ENCODE results near the gene TTC6. TPM values are rescaled to one million over a fixed set of nuclear protein-coding genes. Genes with fewer than 3 reads are reported as not detected.

Gene TTC6
- total RNA-seq, 2 donors from 2014 or later: not detected

DNA sequence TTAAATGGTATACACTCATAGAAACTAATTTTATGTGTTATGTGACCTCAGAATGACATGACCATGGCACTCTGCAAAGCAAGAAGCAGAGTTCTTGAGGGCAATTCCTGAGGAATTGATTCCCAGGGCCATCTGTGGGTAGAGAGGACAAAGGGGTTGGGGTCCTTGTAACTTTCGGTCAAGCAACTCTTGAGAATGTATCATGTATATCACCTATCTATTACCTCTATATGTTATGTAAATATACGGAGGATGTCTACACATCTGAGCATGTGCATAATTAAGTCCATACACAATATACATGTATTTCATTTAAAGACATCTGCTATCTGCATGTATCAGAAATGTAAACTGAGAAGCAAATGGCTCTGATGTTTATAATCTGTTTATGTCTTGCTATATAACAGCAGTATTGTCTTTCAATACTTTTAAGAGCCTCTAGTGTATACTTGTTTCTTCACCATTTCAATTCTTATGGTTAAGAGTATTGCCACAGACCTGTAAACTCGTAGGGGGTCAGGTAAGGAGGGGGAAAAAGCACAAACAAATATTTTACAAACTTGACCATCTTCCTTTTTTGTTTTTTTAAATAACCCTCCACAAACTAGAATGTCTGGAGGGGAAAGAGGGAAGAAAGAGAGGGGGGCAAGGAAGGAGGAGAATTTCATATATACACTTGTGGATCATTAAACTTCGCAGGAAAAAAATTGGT, 4.8 kb upstream of the TTC6 start:
- Histone ChIP-seq H3K4me1 (peaks cover 0 to 33% of the 10 kb centered on the region in 2 donors), H3K36me3 (no peaks in the 10 kb centered on the region), H3K9me3 (no peaks in the 10 kb centered on the region), H3K27ac (no peak overlapping the region), H3K27me3 (peaks cover 71 to 92% of the 10 kb centered on the region in 2 donors), H3K4me3 (no peak overlapping the region)
- DNase-seq (ENCODE audit: low spot score): no peak
- TF ChIP-seq, protein P1, sequence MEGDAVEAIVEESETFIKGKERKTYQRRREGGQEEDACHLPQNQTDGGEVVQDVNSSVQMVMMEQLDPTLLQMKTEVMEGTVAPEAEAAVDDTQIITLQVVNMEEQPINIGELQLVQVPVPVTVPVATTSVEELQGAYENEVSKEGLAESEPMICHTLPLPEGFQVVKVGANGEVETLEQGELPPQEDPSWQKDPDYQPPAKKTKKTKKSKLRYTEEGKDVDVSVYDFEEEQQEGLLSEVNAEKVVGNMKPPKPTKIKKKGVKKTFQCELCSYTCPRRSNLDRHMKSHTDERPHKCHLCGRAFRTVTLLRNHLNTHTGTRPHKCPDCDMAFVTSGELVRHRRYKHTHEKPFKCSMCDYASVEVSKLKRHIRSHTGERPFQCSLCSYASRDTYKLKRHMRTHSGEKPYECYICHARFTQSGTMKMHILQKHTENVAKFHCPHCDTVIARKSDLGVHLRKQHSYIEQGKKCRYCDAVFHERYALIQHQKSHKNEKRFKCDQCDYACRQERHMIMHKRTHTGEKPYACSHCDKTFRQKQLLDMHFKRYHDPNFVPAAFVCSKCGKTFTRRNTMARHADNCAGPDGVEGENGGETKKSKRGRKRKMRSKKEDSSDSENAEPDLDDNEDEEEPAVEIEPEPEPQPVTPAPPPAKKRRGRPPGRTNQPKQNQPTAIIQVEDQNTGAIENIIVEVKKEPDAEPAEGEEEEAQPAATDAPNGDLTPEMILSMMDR (IDR thresholded peaks at IDR 0.05): no peak

DNA sequence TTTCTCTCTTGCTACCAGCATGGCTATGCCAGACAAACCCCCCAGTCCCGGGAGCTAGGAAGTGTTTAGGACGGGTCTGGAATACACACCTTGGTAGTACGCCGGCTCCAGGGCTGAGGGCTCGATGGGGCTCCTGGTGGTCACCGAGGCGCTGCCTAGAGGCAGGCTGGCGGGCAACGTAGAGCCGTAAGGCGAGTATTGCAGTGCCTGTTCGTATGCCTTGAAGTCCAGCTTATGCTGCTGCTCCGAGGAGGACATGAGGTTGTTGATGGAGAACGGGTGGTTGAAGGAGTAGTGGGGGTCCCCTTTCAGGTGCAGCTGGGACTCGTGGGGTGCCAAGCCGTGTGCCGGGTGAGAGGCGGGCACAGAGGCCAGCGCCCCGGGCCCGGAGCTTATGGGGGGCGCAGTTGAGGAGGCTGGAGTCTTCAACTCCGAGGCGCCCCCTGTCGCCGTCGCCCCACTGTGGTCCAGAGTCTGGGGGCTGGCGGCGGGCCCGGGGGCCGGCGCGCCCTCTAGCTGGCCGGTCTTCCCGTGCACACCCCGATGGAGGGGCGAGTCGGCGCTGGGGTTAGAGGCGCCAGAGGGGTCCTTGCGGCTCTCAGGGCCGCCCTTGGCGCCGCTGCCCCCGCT, 4.0 kb upstream of the TTC6 start:
- H3K4me1 ChIP-seq: peaks cover 0 to 41% of the 10 kb centered on the region in 2 donors
- TF ChIP-seq, protein P1 (IDR thresholded peaks at IDR 0.05): no peak
- no peak overlapping the region for H3K27ac ChIP-seq
- H3K9me3 ChIP-seq: peaks cover 0 to 4% of the 10 kb centered on the region in 2 donors
- H3K27me3 ChIP-seq: peaks cover 71 to 91% of the 10 kb centered on the region in 2 donors
- no peak overlapping the region for H3K4me3 ChIP-seq
- no peak for DNase-seq (ENCODE audit: low spot score)
- H3K36me3 ChIP-seq: no peaks in the 10 kb centered on the region

DNA sequence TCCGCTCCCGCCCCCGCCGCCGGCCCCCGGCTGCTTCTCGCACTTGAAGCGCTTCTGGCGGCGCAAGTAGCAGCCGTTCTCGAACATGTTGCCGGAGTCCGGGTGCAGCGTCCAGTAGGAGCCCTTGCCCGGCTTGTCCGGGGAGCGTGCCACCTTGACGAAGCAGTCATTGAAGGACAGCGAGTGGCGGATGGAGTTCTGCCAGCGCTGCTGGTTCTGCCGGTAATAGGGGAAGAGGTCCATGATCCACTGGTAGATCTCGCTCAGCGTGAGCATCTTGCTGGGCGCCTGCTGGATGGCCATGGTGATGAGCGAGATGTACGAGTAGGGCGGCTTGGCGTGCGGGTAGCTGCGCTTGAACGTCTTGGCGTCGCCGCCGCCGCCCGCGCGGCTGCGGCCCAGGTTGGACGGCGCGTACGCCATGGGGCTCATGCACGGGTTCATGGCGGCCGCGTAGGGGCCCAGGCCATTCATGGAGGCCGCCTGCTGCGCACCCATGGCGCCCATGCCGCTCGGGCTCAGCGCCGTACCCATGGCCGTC, 3.4 kb upstream of the TTC6 start:
- H3K4me1 ChIP-seq: peaks cover 0 to 41% of the 10 kb centered on the region in 2 donors
- H3K4me3 ChIP-seq: no peak overlapping the region
- H3K27me3 ChIP-seq: peaks cover 69 to 95% of the 10 kb centered on the region in 2 donors
- H3K36me3 ChIP-seq: no peaks in the 10 kb centered on the region
- no peak for DNase-seq (ENCODE audit: low spot score)
- TF ChIP-seq, protein P1 (IDR thresholded peaks at IDR 0.05): no peak
- no peak overlapping the region for H3K27ac ChIP-seq
- H3K9me3 ChIP-seq: peaks cover 0 to 5% of the 10 kb centered on the region in 2 donors

DNA sequence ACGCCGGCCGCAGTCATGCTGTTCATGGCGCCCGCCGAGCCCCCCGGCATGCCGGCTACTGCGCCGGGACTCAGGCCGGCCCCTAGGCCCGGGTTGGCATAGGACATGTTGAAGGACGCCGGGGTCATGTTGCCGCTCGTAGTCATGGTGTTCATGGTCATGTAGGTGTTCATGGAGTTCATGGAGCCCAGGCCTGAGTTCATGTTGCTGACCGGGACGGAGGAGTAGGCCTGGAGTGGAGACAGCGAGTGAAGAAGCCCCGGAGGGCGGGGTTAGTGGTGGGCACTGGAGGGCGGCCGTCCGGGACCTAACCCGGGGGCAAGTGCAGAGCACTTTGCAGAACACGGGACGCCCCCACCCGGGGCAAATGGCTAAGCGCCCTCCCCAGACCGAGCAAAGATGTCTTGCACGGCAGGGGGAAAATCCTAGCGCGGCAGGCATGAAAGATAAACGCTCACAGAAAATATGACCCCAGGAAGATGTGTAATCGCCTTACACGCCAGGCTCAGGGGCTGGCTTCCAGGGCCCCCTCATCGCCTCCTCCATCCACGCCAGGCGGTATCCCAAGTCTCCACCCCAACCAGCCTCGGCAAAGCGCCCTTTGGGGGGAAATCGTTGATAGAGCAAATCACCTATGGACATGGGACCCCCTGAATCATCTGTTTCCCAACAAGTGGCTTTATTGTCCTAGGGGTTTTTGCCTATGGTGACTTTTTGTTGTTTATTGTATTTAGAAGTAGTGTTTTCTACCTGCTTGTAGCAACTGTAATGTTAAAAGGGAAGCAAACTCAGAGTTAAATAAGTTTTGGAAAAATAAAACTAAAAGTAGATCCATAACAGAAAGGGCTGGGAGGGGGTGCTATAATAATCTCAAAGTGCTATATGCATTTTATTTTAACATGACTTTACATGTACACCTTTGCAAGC, 2.7 kb upstream of the TTC6 start:
- Histone ChIP-seq H3K4me3 (no peak overlapping the region), H3K27me3 (peaks cover 70 to 95% of the 10 kb centered on the region in 2 donors), H3K36me3 (no peaks in the 10 kb centered on the region), H3K9me3 (peaks cover 0 to 5% of the 10 kb centered on the region in 2 donors), H3K27ac (no peak overlapping the region), H3K4me1 (peaks cover 0 to 40% of the 10 kb centered on the region in 2 donors)
- DNase-seq (ENCODE audit: low spot score): no peak
- TF ChIP-seq, protein P1 (IDR thresholded peaks at IDR 0.05): no peak

DNA sequence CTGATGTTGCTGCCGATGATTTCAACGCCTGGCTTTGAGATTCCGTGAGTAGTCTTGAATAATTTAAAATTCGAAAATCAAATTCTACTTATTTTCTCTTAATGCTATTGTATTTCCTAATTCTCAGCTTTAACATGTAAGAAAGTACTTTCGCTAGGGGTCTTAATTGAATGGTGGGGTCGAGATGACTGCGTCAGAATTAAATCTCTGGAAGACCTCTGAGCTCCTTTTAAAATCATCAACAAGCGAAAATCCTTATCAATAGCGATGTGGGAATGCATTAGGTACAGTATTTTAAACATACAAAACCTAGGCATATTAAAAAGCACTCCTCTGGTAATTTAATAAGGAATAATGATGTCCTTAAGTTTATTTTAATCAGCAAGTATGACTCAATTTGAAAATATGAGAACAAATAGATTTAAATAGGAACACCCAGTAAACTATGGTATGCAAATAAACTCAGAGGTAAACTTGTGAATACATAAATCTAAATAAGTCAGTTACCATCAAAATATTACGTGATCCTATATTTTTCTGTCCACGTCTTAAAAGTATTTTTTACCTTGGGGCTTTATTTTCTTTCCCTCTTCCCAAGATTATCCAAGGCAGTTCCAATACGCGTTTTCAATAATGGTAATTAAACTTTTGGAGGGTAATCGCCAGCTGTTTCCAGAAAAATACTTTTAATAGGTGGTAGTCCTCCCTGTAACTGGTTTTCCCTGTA, 1.8 kb upstream of the TTC6 start:
- Histone ChIP-seq H3K4me3 (no peak overlapping the region), H3K4me1 (peaks cover 0 to 42% of the 10 kb centered on the region in 2 donors)

More for the DNA sequence above, 1.8 kb upstream of the TTC6 start:
- TF ChIP-seq, protein P1 (IDR thresholded peaks at IDR 0.05): no peak
- no peak overlapping the region for H3K27ac ChIP-seq
- DNase-seq (ENCODE audit: low spot score): no peak
- peaks cover 70 to 94% of the 10 kb centered on the region in 2 donors for H3K27me3 ChIP-seq
- peaks cover 0 to 5% of the 10 kb centered on the region in 2 donors for H3K9me3 ChIP-seq
- no peaks in the 10 kb centered on the region for H3K36me3 ChIP-seq
